ENCODE measurements around the gene LRMDA.

GRCh38 chr10:75754096-75754831 is 322.8 kb downstream of the LRMDA start:
- TF ChIP-seq FOS (IDR thresholded peaks at IDR 0.05; ENCODE audit: low read depth, low read length) (no peak), MAFK (IDR thresholded peaks at IDR 0.05; ENCODE audit: low read depth, low read length) (no peak), ELK1 (IDR thresholded peaks at IDR 0.05; ENCODE audit: borderline replicate concordance, low read depth, low read length) (no peak), RFX5 (IDR thresholded peaks at IDR 0.05; ENCODE audit: low read depth, low read length) (no peak), CTCF (conservative IDR thresholded peaks at IDR 0.05; ENCODE audit: low read depth, low read length) (no peak), RCOR1 (IDR thresholded peaks at IDR 0.05; ENCODE audit: insufficient replicate concordance, low read length) (no peak)

Measured in IMR-90 (cell line).